SK-N-SH treated with all-trans-retinoic acid at 6 μM for 48 hours (cell line): ENCODE data around the gene UCN3.

ENCODE experiments used
- ARNTL ChIP-seq: fragments of 450-650 bp; formaldehyde crosslinking; IDR thresholded peaks from 2 replicates; pipeline ENCODE4 v1.5.0; 2020; ENCODE audit warnings: low read depth, mild to moderate bottlenecking, moderate library complexity, borderline replicate concordance
- ESRRG ChIP-seq: fragments of 250-450 bp; sonication (Bioruptor Pico); IDR thresholded peaks from 2 replicates; pipeline ENCODE4 v1.6.1; 2021; ENCODE audit warnings: mild to moderate bottlenecking
- OSR1 ChIP-seq: fragments of 250-450 bp; sonication (Bioruptor Pico); IDR thresholded peaks from 2 replicates; pipeline ENCODE4 v1.8.0; 2022; ENCODE audit warnings: moderate library complexity, mild to moderate bottlenecking, inconsistent platforms
- ZNF8 ChIP-seq: fragments of 450-650 bp; formaldehyde crosslinking; IDR thresholded peaks from 2 replicates; pipeline ENCODE4 v1.5.0; 2020; ENCODE audit warnings: mild to moderate bottlenecking, moderate library complexity
- TF ChIP-seq, protein P1 (sequence below): fragments of 250-450 bp; sonication (Bioruptor Pico); IDR thresholded peaks from 2 replicates; pipeline ENCODE4 v1.8.0; 2020; ENCODE audit warnings: mild to moderate bottlenecking, moderate library complexity, borderline replicate concordance

DNA sequence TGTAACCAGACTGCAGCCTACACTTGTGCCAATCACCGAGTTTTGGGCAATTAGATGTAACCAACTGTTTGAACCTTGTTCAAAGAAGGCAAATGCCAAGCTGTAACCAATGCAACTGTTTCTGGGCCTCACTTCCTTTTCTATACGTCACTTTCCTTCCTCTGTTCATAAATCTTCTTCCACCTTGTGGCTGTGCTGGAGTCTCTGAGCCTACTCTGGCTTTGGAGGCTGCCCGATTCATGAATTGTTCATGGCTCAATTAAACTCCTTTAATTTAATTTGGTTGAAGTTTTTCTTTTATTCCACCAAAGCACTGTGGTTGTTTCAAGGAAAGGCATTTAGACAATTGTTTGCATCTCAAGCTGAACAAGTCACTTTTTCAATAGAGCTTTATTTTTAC lies 43.5 kb upstream of the UCN3 start:
- TF ChIP-seq OSR1 (CRISPR knock-in tag) (no peak), ARNTL (no peak), ZNF8 (CRISPR knock-in tag) (no peak), ESRRG (CRISPR knock-in tag) (no peak)
- TF ChIP-seq, protein P1, sequence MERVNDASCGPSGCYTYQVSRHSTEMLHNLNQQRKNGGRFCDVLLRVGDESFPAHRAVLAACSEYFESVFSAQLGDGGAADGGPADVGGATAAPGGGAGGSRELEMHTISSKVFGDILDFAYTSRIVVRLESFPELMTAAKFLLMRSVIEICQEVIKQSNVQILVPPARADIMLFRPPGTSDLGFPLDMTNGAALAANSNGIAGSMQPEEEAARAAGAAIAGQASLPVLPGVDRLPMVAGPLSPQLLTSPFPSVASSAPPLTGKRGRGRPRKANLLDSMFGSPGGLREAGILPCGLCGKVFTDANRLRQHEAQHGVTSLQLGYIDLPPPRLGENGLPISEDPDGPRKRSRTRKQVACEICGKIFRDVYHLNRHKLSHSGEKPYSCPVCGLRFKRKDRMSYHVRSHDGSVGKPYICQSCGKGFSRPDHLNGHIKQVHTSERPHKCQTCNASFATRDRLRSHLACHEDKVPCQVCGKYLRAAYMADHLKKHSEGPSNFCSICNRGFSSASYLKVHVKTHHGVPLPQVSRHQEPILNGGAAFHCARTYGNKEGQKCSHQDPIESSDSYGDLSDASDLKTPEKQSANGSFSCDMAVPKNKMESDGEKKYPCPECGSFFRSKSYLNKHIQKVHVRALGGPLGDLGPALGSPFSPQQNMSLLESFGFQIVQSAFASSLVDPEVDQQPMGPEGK (CRISPR knock-in tag), result no peak
